Measurements from ENCODE around the gene NCF1.
"Not testable (repeated sequence)": the region's sequence is repeated elsewhere in the genome, so short reads cannot be mapped to it uniquely, and the experiment has no call there.

DNA sequence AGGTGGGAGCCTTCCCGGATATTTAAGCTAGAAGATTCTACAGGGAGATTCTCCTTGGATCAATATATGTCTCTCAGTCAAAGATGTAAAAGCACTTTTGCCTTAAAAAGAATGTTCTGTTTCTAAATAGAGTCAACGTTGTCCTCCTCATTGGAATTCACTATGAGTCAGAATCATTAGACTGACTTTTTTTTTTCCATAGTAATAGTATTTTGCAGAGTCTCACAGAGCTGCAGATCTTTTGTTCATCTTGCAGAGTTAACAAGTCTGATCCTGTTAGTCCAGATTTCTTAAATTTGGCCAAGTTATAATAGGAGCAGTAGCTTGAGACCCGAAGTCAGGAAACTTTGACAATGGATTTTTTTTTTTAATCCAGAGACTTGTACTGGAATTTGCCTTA is 14.8 kb upstream of the NCF1 start:
- not testable (repeated sequence) for TF ChIP-seq YY1 (IDR thresholded peaks at IDR 0.05; ENCODE audit: insufficient read depth, insufficient read length); ZNF274 (IDR thresholded peaks at IDR 0.05; ENCODE audit: low read depth, low read length); SUZ12 (IDR thresholded peaks at IDR 0.05; ENCODE audit: extremely low read depth, insufficient read depth, insufficient read length)
